Fibroblast of upper back skin (primary cell): ENCODE data around the gene TEX22.

Experiments
- DNase-seq: peaks from one replicate; pipeline ENCODE4 v3.0.0-alpha.2; 2013

The TEX22 gene

DNA sequence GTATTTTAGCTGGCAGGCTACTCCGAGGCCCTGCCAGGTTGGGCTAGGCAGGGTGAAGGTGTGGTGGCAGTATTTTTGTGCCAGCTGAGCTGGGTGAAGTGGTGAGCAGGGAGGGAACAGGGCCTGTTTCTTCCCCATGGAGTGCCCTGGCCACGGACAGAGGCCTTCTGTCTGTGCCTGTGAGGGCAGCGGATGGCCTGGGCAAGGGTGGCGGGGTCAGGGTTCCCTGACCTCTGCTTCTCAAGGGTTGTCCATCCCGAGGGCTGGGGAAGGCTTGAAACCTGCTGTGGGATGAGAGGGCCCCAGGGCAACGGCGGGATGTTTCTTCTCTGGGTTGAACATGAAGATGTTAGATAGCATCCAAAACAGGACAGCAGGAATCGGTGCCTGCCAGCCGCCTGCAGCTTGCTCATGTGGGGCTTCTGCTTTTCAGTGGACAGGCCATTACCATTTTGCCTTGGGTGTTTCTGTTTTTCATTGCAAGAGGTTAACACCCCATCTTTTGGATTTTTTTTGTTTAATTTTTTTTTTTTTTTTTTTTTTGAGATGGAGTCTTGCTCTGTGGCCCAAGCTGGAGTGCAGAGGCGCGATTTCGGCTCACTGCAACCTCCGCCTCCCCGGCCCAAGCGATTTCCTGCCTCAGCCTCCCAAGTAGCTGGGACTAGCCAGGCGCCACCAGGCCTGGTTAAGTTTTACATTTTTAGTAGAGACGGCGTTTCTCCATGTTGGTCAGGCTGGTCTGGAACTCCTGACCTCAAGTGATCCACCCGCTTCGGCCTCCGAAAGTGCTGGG is 24.6 kb downstream of the TEX22 start:
- no peak for DNase-seq

DNA sequence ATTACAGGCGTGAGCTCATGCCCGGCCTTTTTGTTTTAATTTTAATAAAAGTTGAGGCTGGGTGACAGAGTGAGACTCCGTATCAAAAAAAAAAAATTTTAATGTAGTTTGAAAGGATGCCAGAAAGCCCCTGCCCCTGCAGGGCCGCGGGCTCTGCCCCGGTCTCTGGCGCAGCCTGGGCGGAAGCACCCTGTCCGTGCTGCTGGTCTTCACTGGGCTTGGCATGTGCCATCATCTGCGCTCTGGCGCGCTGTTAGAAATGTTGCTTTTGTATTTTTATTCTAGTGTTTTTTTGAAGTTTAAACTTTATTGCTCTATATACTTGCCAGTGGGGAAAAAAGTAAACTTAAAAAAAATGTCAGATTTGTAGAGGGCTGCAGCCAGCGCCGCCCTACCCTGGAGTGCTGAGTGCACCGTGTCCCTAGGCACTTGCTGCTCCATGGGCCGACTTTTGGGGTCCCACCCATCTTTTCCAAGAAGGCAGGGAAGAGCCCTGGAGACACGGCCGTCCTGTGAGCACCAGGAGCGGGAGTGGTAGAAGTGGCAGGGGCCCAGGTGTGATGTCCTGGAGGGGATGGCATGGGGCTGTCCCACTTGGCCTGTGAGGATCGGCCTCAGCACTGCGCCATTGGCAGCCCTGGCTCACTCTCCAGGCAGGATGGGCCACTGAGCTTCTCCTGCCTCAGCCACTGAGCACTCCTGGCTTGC is 25.3 kb downstream of the TEX22 start:
- no peak for DNase-seq

DNA sequence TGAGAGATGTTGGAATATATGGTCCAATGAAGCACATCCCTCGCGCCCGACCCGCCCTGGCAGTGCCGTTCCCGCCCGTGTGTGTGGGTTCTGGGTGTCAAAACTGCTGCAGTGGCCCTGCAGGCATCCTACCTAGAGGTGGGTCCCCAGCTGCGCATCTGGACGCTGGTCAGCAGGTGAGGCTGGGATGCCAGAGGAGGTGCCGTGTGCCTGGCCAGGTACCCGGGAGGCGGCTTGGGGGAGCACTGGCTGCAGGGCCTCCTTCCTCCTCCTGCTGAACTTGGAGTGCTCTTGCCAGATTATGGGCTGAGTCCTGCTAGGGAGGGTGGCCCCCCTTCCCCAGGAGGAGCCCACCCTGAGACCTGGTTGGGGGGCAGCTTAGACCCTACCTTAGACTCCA is 26.5 kb downstream of the TEX22 start:
- DNase-seq = no peak

DNA sequence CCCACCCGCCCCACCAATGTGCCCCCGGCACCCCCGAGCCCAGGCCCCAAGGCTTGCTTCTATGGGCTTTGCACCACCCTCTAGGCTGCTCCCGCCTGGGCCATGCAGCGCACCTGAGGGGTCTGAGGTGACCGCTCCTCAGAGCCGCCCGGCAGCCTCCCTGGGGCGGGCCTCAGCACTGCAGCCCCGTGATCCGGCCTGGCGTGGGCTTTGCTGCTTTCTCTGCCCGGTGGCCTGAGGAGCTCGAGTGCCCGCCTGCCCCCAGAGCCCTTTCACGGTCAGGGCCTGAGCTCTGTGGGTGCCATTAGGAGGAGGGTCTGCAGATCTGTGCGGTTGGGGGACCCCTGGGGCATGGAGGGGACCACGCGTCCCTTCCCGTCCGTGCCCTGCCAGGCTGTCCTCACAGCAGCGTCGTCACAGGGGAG is 27.5 kb downstream of the TEX22 start:
- DNase-seq = no peak

DNA sequence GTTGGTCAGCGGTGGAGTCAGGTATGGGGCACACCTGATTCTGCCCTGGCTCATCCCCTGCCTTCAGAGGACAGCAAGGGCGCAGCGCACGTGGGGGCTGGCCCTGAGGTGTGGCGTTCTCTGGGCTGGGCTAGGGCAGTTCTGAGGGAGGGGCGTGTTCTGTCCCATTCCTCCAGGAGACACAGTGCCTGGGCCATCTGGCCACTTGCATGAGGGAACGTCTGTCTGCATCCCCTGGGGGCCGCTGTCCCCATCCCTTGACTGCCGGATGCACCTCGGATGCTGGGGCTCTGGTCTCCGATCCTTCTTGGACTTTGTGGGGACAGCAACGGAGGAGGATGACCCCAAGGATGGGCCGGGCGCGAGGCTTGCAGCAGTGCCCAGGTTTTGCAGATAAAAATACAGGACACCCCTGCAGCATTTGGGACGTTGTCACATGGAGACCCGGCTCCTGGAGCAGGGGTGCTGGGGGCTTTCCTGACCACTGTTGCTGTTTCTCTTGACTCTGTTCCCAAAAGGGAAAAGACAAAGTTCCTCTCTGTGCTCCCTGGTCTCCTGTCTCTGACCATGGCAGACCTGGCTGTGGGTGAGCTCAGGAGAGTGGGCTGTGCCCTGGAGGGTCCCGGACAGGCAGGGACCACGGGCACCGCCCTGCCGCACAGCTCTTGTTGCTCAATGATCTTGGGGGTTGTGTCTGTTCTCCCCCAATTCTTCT is 28.2 kb downstream of the TEX22 start:
- no peak for DNase-seq

DNA sequence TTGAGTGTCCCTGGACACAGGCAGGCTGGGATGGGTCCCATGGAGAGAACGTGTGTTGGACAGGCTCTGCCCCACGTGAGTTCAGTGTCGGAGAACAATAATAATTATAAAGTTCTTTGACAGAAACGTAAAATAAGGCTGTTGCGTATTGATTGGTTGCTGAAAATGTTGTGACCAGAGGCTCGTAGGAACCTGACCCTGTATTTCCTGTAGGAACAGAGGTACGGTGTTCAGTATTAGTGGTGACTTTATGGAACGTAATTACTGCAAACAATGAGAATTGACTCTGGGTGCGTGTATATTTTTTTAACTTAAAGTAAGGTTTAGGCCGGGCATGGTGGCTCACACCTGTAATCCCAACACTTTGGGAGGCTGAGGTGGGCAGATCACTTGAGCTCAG is 29.1 kb downstream of the TEX22 start:
- DNase-seq = no peak

DNA sequence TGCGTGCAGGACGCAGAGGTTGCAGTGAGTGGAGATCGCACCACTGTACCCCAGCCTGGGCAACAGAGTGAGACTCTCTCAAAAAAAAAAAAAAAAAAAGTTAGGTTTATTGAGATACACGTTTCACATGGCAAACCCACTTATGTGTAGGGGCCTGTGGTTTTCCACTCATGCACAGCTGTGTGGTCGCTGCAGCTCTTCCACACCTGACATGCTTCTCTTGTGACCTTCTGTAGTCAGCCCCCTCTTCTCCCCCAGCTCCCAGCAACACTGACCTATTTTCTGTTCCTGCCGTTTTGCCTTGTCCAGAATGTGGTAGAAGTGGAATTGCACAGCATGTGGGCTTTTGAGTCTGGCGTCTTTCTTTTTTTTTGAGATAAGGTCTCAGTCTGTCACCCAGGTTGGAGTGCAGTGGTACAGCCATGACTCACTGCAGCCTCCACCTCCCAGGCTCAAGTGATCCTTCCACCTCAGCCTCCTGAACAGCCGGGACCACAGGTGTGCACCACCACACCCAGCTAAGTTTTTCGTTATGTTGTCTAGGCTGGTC is 29.7 kb downstream of the TEX22 start:
- no peak for DNase-seq

DNA sequence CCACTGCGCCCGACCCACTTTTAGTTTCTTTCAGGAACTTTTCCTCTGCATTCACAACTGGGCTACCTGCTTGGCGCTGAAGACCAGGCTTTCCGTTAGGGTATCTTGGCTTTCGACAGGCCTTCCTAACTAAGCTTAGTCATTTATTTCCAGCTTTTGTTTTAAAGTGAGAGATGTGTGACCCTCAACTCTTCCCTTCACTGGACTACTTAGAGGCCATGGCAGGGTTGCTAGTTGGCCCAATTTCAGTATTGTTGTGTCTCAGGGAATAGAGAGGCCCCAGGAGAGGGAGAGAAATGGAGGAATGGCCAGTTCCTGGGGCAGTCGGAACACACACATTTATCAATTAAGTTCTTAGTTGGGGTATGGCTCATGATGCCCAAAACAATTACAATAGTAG is 31.7 kb downstream of the TEX22 start:
- no peak for DNase-seq

DNA sequence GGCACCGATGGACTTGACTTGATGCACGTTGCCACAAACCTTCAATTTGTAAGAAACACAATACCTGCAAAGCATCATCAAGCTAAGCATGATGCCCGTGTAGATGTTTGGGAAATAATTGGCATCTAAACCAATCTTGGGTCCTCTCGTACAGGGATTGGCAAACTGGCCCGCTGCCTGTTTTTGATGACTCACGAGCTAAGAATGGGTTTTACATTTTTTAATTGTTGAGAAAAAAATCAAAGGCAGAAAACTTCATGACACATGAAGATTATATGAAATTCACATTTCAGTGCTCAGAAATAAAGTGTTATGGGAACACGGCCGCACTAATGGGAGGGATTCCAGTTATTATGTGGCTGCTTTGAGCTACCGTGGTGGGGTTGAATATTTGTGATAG is 32.2 kb downstream of the TEX22 start:
- peak; percentile 66 for DNase-seq

DNA sequence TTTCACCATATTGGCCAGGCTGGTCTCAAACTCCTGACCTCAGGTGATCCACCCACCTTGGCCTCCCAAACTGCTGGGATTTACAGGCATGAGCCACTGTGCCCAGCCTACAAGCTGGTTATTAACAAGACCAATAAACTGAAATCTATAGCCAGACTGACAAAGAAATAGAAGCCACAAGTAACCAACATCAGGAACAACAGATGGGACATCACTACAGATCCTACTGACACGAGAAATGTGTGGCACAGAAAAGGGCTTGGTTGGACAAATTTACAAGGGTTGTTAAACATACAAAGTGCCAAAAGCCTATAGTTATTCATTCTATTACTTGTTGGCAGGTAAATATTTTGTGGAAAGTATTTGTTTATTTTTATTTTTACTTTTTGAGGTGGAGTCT is 32.9 kb downstream of the TEX22 start:
- no peak for DNase-seq

DNA sequence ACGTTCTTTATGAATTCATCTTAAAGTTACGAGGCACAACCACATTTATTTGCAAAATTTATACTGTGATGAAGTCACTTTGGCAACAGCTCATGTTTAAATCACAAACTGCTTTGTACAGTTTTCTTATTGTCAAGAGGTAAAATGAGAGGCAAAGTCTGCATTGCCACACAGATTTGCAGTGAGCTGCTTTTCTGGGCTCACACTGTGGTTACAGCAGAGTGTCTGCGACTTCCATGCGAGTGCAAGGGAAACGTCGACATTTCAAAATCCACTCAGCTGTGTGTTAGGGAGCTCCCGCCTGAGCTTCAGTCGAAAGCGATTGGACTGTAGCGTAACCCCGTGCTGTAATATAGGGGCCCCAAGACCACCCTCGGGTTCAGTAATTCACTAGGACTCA is 34.3 kb downstream of the TEX22 start:
- DNase-seq = peak; percentile 13

DNA sequence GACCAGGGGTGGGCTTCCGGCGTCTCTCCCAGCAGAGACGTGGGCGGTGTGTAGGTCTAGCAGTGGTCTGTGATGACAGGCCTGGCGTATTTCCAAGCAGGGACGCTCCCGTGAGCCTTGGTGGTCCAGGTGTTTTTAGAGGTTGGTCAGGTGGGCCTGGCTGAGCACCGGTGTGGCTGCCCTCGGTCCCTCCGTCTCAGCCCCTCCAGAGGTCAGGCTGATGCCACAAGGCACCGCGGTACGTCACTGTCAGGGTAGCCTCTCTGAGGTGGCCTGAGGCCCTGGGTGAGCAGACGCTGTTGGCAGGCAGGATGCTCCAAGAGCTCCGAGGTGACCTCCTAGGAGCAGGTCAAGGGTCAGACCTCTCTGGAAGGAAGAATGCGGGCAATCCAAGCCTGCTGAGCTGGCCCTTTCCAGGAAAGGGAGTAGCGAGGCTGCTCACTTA is 34.8 kb downstream of the TEX22 start:
- no peak for DNase-seq

DNA sequence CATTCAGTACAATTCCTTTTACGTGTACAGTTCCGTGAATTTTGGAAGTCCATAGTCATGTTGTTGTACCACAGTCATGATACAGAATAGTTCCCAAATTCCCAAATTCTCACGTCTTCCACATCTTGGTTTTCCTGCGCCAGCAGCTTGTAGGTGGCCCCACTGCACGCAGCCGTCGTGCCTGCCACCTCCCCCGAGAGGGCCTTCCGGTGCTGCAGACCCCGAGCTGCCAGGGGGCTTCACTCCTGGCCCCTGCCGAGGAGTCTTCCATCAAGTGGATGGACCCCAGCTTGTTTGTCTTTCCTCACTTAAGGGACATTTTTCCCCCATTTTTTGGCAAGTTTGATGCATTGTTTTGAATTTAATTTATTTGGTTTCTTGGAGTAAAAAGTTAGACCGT is 38.1 kb downstream of the TEX22 start:
- DNase-seq = no peak

DNA sequence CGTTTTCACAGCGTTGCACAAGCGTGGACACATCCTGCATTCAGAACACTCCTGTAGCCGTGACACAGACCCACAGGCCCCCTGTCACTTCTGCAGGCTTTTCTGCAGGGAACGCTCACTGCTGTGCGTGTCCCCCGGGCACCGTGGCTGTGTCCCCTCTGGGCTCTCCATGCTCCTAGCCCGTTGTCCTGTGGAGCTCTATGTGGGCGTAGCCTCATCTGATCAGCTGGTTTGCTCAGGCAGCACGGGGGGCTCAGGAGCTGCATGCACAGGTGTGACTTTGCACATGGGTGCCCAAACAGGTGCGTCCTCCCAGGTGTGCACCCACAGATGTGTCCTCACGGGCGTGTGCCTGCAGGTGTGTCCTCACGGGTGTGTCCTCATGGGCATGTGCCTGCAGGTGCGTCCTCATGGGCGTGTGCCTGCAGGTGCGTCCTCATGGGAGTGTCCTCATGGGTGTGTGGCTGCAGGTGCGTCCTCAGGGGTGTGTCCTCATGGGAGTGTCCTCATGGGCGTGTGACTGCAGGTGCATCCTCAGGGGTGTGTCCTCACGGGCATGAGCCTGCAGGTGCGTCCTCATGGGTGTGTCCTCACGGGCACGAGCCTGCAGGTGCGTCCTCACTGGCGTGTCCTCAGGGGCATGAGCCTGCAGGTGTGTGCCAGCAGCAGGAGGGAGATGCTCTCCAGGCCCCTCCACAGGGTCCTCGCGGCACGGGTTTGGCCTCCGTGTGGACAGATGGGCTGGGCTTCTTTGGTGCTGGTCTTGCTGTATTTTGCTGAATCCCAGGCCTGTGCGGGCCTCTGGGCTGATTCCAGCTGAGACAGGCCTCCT is 38.8 kb downstream of the TEX22 start:
- DNase-seq = no peak

DNA sequence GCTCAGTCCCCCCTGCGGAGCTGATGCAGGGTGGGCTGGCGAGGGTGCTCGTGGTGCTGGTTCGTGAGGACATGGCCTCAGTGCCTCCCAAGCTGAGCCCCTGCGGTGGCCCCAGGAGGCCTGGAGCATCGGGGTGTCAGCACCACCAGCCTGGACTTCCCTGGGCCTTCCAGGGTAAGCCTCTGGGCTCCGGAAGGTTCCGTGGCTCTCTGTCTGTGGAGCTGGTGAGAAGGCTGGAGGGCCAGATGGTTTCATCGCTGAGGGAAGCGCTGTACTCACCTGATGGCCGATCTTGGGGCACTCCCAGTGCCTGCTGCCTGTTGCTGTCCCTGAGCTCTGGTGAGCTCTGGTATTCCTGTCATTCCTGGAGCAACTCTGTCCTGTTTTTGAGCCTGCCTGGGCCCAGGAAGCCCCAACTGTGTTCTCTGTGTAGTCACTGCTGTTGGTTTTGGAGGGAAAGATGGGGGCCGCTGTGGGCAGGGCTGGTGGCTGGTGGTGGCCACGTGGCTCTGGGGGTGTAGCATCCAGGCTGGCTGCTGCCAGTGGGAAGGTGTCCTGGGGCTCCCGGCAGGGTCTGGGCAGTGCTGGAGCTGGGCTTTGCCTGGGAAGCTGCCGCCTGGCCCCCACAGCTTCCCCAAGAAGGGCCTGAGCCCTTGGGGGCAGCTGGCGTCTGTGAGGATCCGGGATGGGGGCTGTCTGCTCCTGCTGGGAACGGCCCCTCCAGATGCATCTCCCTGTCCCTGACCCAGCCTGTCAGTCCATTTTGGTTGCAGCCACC is 39.6 kb downstream of the TEX22 start:
- DNase-seq = no peak

DNA sequence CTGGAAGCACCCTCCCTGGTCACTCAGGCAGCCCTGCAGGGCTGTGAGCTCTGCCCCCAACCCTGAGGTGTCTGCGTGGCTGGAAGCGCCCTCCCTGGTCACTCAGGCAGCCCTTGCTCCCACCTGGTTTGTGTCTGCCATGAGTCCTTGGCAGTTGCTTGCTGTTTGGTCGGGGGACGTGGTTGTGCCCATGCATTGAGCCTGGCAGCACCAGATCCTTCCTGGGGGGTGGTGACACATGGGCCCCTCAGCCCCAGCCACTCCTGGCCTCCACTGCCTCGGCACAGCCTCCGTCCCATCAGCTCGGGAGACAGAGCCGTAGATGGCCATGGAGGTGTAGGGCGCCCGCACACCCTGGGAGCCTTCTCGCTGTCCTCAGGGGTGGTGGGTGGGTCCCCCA is 40.8 kb downstream of the TEX22 start:
- no peak for DNase-seq

DNA sequence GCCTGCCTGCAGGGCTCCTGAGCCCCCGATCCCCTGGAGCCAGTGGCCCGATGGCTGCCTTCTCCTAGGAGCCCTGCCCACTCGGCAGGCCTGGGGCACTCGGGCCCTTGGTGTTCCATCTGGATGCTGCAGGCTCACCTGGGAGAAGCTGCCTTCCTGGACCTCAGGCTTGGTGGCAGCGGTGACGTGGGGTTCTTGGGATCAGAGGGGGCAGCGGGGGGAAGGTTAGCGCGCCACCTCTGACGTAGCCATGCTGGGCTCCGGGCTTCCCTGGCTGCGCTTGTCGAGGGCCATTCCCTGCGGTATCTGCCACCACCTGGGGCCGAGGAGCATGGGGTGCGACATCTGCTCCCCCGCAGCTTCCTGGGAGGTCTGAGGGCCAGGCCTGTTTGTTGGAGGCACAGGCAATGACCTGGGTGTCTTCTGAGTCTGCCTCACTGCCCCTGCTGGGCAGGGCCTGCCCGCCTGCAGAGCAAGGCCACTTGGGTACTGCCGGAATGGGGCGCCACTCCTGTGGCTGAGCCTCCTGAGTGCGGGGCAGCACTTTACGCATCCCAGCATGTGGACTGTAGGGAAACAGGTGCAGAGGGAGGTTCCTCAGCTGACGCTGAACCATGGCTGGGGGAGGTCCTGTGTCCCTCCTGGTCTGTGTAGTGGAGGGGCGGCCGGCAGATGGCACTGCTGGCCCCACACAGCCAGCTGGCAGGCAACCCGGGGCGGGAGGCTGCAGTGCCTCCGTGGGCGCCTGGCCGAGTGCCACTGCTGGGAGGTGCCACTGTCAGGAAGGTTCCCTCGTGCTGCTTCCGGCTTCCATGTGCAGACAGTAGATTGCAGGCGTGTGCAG is 41.6 kb downstream of the TEX22 start:
- no peak for DNase-seq

DNA sequence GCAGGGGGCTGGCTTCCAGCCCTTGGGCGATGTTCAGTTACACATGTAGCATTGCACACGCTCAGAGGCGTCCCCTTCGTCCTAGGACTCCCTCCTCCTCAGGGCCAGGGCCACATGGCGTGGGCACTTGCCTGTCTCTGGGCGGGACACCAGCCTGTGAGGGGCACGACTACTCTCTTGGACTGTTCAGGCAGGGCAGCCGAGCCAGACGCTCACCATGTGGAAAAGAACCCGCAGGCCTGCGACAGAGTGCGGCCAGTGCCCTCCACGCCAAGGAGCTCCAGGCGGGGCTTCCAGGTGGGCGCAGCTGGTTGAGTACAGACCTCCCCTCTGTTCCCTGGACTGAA is 42.2 kb downstream of the TEX22 start:
- no peak for DNase-seq

DNA sequence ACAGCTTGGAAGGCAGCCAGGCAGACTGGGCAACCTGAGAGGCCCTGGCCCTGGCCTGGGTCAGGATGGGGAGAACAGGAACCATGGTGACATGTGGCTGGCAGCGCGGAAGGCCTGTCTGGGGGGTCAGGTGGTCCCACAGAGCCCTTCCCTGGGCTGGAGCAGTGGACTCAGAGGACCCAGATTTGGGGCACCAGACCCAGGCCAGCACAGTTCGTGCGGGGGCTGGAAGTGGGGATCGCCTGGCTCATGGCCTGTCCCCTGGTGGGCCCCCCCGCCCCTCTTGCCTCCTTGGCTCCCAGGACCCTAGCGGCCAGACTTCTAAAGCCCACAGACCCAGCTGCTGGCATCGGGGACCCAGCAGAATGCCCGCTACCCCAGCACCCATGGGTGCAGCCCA is 42.7 kb downstream of the TEX22 start:
- no peak for DNase-seq

DNA sequence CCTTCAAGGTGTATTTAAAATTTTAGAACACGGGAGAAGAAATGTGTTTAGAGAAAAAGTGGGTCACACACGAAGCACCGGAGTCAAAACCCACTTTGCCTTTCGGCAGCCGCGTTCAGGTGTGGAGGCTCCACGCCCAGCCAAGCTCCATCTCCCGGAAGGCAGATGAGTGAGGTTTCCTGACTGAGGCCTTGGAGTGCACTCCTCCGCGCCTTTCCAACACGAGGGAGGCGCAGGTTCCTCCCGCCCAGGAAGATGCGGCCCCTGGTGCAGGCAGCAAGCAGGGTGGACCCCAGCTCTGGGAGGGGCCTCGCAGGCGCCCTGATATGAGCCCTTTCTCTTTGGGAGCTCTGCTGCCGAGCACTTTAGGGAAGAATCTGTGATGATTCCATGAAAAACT is 43.8 kb downstream of the TEX22 start:
- no peak for DNase-seq

DNA sequence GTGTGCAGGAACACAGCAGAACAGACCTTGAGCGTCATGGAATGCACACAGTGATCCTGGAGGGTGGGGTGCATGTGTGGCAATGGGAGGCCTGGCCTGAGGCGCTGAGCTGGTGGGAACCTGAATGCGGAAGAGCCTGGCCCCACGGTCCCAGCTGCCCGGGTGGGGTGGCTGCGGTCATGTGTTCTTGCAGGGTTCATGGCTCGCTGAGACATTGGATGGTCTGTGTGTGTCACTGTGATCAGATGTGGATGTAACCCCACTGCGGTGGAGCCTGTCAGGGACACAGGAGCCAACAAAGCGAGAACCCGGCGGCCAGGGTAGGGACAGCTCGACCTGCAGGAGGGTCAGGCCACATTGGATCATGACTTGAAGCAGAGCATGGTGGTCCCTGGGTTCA is 44.5 kb downstream of the TEX22 start:
- no peak for DNase-seq
